Measurements from ENCODE around the gene PARVB.

Gene PARVB

DNA sequence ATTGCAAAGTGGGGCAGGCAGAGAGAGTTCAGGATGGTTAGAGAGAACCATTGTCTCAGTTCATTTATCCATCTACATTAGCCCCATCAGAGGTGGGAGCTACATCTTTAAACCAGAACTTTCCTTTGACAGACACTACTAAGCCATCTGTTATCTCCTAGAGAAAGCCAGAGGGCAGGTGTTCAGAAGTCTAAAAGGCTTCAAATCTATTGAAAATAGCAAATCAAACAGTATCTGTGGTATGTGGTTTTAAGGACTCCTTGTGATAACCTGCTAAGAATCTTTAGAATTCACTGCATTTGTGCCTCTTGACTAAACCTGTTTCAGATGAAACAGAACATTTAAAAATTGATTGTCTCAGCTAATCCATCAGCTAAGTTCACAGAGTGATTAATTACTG lies 112.7 kb downstream of the PARVB start:
- Histone ChIP-seq H3K27ac (ENCODE audit: low read length) (no peak overlapping the region), H3K36me3 (ENCODE audit: control insufficient read depth, low read depth, low read length) (no peaks in the 10 kb centered on the region), H3K27me3 (ENCODE audit: control insufficient read depth, insufficient read depth, low read length) (no peaks in the 10 kb centered on the region), H3K4me3 (ENCODE audit: low read length) (no peak overlapping the region), H3K4me1 (ENCODE audit: control insufficient read depth, low read depth, low read length) (peaks cover 8% of the 10 kb centered on the region), H3K9me3 (ENCODE audit: control insufficient read depth, low read depth, low read length) (peaks cover 7% of the 10 kb centered on the region), H3K9ac (ENCODE audit: low read length) (no peak overlapping the region)

DNA sequence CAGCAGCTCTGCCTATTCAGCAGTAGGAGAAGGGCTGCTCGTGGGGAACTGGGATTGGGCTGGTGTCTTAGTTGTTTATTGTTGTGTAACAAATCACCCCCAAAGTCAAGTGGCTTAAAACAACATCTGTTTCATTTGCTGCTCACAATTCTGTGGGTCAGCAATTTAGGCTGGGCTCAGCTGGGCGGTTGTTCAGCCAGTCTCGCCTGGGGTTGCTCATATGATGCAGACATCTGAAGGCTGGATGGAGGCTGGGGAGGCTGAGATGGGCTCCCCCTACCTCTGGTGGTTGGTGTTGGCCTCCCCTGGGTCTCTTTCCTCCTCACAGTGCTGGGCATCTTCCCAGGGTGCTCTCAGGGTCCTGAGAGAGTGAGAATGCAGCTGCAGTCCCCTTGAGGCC lies 113.3 kb downstream of the PARVB start:
- H3K4me3 ChIP-seq (ENCODE audit: low read length), result no peak overlapping the region
- peaks cover 7% of the 10 kb centered on the region for H3K9me3 ChIP-seq (ENCODE audit: control insufficient read depth, low read depth, low read length)
- no peak overlapping the region for H3K9ac ChIP-seq (ENCODE audit: low read length)
- H3K27ac ChIP-seq (ENCODE audit: low read length), result no peak overlapping the region
- H3K27me3 ChIP-seq (ENCODE audit: control insufficient read depth, insufficient read depth, low read length), result no peaks in the 10 kb centered on the region
- no peaks in the 10 kb centered on the region for H3K36me3 ChIP-seq (ENCODE audit: control insufficient read depth, low read depth, low read length)
- H3K4me1 ChIP-seq (ENCODE audit: control insufficient read depth, low read depth, low read length), result peaks cover 8% of the 10 kb centered on the region

DNA sequence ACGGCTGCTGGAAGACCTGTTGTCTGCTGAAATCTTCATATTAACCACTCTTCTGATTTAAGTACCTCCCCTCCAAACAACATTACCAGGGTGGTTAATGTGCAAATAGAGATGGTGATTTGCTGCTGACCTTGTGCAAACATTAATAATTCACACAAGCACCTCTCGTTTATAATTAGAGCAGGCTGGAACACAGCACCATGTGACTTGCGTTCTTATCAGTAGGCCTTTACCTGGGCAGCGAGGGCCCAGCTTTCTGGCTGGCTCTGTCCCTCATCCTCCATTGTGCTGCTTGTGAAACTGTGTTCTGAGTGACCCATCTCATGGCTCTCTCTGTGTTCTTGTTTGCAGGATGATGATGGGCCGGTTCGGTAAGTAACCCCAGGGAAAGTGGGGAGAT lies 115.7 kb downstream of the PARVB start:
- Histone ChIP-seq H3K36me3 (ENCODE audit: control insufficient read depth, low read depth, low read length) (no peaks in the 10 kb centered on the region), H3K9ac (ENCODE audit: low read length) (no peak overlapping the region), H3K27ac (ENCODE audit: low read length) (no peak overlapping the region), H3K4me3 (ENCODE audit: low read length) (no peak overlapping the region), H3K9me3 (ENCODE audit: control insufficient read depth, low read depth, low read length) (peaks cover 7% of the 10 kb centered on the region), H3K27me3 (ENCODE audit: control insufficient read depth, insufficient read depth, low read length) (no peaks in the 10 kb centered on the region), H3K4me1 (ENCODE audit: control insufficient read depth, low read depth, low read length) (peaks cover 7% of the 10 kb centered on the region)

DNA sequence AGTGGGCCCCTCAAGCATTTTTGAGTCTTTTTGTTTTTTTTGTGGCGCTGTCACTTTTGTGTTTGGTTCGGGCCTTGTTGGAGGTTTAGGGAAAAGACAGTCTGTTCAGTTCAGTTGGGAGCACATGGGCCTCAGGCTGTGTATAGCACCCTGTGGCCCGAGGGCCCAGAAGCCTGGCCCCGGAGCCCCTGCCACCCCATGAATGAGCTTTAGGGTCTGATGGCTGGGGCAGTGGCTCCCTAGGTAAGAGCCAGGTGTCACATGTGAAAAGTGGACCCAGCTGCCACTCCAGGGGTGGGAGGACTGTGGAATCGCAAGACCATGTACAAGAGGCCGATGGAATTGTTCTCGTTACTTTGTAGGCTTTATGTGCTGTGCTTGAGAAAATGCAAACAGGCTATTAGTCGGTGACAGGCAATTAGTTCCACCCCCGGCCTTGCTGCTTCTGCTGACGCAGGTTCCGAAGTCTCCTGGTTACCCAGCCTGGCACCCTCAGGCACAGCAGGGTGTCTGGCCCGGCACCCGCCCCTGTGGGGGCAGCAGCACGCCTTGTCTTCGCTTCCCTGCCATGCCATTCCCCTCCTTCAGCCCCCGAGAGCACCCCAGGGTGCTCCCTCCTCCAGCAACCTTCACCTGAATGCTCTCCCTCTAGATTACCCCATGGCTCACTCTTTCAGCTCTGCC lies 118.5 kb downstream of the PARVB start:
- Histone ChIP-seq H3K4me1 (ENCODE audit: control insufficient read depth, low read depth, low read length) (peaks cover 30% of the 10 kb centered on the region), H3K9ac (ENCODE audit: low read length) (no peak overlapping the region), H3K27ac (ENCODE audit: low read length) (no peak overlapping the region), H3K27me3 (ENCODE audit: control insufficient read depth, insufficient read depth, low read length) (no peaks in the 10 kb centered on the region), H3K9me3 (ENCODE audit: control insufficient read depth, low read depth, low read length) (no peaks in the 10 kb centered on the region), H3K36me3 (ENCODE audit: control insufficient read depth, low read depth, low read length) (no peaks in the 10 kb centered on the region), H3K4me3 (ENCODE audit: low read length) (no peak overlapping the region)

DNA sequence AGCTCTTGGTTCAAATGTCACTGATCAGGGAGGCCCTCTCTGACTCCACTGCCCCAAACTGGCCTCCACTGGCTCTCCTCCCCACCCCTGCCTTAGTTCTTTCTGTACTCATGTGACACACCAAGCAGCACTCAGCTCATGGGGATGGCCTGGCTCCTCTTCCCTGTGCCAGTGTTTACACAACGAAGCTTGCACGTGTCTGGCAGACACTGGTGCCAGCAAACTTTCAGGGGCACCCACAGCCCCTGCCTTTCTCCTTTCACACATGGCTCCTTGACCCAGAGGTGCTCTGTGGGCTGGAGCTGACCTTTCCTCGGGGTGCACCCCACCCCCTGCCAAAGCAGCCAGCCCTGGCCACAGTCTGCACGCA lies 119.0 kb downstream of the PARVB start:
- H3K9me3 ChIP-seq (ENCODE audit: control insufficient read depth, low read depth, low read length), result no peaks in the 10 kb centered on the region
- H3K36me3 ChIP-seq (ENCODE audit: control insufficient read depth, low read depth, low read length), result no peaks in the 10 kb centered on the region
- H3K27me3 ChIP-seq (ENCODE audit: control insufficient read depth, insufficient read depth, low read length), result no peaks in the 10 kb centered on the region
- no peak overlapping the region for H3K9ac ChIP-seq (ENCODE audit: low read length)
- H3K4me1 ChIP-seq (ENCODE audit: control insufficient read depth, low read depth, low read length), result peaks cover 35% of the 10 kb centered on the region
- no peak overlapping the region for H3K27ac ChIP-seq (ENCODE audit: low read length)
- H3K4me3 ChIP-seq (ENCODE audit: low read length), result no peak overlapping the region

- no peaks in the 10 kb centered on the region for H3K9me3 ChIP-seq (ENCODE audit: control insufficient read depth, low read depth, low read length)
- H3K36me3 ChIP-seq (ENCODE audit: control insufficient read depth, low read depth, low read length), result no peaks in the 10 kb centered on the region
- H3K27me3 ChIP-seq (ENCODE audit: control insufficient read depth, insufficient read depth, low read length), result no peaks in the 10 kb centered on the region
- H3K9ac ChIP-seq (ENCODE audit: low read length), result no peak overlapping the region
- no peak overlapping the region for H3K27ac ChIP-seq (ENCODE audit: low read length)
- peaks cover 40% of the 10 kb centered on the region for H3K4me1 ChIP-seq (ENCODE audit: control insufficient read depth, low read depth, low read length)
- H3K4me3 ChIP-seq (ENCODE audit: low read length), result no peak overlapping the region
Observed at GRCh38 chr22:44143579-44143978, 119.5 kb downstream of the PARVB start.

DNA sequence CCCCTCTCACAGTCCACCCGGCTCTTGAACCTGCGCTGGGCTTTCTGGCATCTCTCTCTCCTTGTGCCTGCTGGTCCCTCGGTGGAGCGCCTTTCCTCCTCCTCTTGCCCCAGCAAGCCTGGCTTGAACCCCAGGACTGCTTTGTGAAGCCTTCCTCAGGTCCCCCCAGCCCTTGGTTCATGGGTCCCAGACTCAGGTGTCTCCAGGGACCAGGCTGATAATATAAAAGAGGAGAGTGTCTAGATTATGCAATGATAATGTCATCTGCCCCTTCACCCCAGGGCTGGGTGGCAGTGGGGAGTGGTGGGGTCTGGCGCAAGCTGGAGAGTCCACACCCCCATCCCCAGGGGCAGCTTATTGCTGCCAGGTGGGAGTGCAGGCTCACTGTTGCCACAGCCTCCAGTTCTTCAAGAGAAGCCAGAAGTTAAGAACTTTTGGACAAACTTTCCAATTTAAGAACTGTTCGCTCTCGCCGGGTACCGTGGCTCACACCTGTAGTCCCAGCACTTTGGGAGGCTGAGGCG lies 120.0 kb downstream of the PARVB start:
- H3K27me3 ChIP-seq (ENCODE audit: control insufficient read depth, insufficient read depth, low read length), result no peaks in the 10 kb centered on the region
- H3K9me3 ChIP-seq (ENCODE audit: control insufficient read depth, low read depth, low read length), result no peaks in the 10 kb centered on the region
- H3K36me3 ChIP-seq (ENCODE audit: control insufficient read depth, low read depth, low read length), result no peaks in the 10 kb centered on the region
- peaks cover 45% of the 10 kb centered on the region for H3K4me1 ChIP-seq (ENCODE audit: control insufficient read depth, low read depth, low read length)
- no peak overlapping the region for H3K9ac ChIP-seq (ENCODE audit: low read length)
- H3K27ac ChIP-seq (ENCODE audit: low read length), result no peak overlapping the region
- H3K4me3 ChIP-seq (ENCODE audit: low read length), result no peak overlapping the region

DNA sequence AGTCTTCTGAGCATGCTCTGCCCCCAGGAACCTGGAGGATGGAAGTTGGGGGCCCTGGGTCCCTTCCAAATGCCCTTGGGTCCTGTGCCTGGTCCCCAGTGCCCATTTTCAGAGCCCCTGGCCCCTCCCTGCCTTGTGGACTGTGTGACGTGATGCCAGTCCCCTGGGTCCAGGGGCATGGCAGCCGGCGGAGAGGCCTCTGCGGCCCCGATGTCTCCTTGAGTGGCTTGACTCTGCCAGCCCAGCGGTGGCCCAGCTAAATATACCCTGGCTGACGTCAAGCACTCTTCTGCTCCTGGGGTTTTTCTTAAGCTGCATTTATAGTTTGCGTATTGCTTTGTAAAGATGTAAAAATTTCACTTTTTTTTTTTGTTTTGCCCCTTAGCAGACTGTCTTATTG lies 121.4 kb downstream of the PARVB start:
- H3K36me3 ChIP-seq (ENCODE audit: control insufficient read depth, low read depth, low read length), result no peaks in the 10 kb centered on the region
- peaks cover 49% of the 10 kb centered on the region for H3K4me1 ChIP-seq (ENCODE audit: control insufficient read depth, low read depth, low read length)
- H3K27ac ChIP-seq (ENCODE audit: low read length), result no peak overlapping the region
- H3K9me3 ChIP-seq (ENCODE audit: control insufficient read depth, low read depth, low read length), result no peaks in the 10 kb centered on the region
- H3K4me3 ChIP-seq (ENCODE audit: low read length), result no peak overlapping the region
- no peak overlapping the region for H3K9ac ChIP-seq (ENCODE audit: low read length)
- no peaks in the 10 kb centered on the region for H3K27me3 ChIP-seq (ENCODE audit: control insufficient read depth, insufficient read depth, low read length)

GRCh38 chr22:44146088-44146861 lies 122.2 kb downstream of the PARVB start:
- Histone ChIP-seq H3K9ac (ENCODE audit: low read length) (peak overlapping the region; percentile 39), H3K4me3 (ENCODE audit: low read length) (peak overlapping the region; percentile 15), H3K36me3 (ENCODE audit: control insufficient read depth, low read depth, low read length) (no peaks in the 10 kb centered on the region), H3K27me3 (ENCODE audit: control insufficient read depth, insufficient read depth, low read length) (no peaks in the 10 kb centered on the region), H3K9me3 (ENCODE audit: control insufficient read depth, low read depth, low read length) (no peaks in the 10 kb centered on the region), H3K4me1 (ENCODE audit: control insufficient read depth, low read depth, low read length) (peaks cover 49% of the 10 kb centered on the region), H3K27ac (ENCODE audit: low read length) (peak overlapping the region; percentile 56)

- H3K36me3 ChIP-seq (ENCODE audit: control insufficient read depth, low read depth, low read length), result no peaks in the 10 kb centered on the region
- peak overlapping the region; percentile 14 for H3K9ac ChIP-seq (ENCODE audit: low read length)
- H3K27me3 ChIP-seq (ENCODE audit: control insufficient read depth, insufficient read depth, low read length), result no peaks in the 10 kb centered on the region
- H3K27ac ChIP-seq (ENCODE audit: low read length), result peak overlapping the region; percentile 72
- no peak overlapping the region for H3K4me3 ChIP-seq (ENCODE audit: low read length)
- H3K9me3 ChIP-seq (ENCODE audit: control insufficient read depth, low read depth, low read length), result no peaks in the 10 kb centered on the region
- H3K4me1 ChIP-seq (ENCODE audit: control insufficient read depth, low read depth, low read length), result peaks cover 49% of the 10 kb centered on the region
Observed at GRCh38 chr22:44147008-44147645, 123.0 kb downstream of the PARVB start.

DNA sequence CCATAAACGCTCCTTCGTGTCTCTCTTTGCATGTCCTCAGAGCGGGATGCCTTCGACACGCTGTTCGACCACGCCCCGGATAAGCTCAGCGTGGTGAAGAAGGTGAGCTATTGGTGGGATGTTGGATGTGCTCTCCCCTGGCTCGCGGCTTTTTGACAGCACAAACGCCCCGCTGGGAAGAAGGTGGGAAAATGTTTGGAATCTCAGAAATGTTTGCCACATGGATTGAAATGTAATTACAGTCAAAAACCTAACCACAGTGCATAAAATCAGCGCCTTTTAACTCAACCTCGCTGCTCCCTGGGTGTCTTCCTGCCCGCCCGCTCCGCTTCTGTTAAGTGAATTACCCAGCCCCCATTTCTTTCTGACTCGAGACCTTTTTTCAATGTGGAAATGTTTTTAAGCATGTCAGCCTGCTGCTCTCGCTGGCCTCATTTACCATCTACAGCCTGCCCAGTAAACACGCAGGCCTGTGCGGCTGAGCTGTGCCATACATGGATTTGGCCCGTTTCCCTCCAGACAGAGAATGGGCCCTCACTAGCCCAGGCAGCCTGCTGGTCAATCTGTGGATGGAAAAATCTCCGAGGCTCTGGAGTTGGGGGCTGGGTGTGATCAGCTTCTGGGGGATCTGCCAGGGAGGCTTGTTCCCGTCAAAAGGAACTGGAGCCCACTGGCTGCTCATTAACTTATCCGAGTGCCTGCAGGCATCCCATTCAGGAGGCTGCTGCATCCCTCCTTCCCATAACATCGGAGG lies 123.9 kb downstream of the PARVB start:
- Histone ChIP-seq H3K27me3 (ENCODE audit: control insufficient read depth, insufficient read depth, low read length) (no peaks in the 10 kb centered on the region), H3K4me3 (ENCODE audit: low read length) (peak overlapping the region; percentile 30)

More for the DNA sequence above, 123.9 kb downstream of the PARVB start:
- Histone ChIP-seq H3K9me3 (ENCODE audit: control insufficient read depth, low read depth, low read length) (no peaks in the 10 kb centered on the region), H3K4me1 (ENCODE audit: control insufficient read depth, low read depth, low read length) (peaks cover 49% of the 10 kb centered on the region), H3K27ac (ENCODE audit: low read length) (peak overlapping the region; percentile 90), H3K36me3 (ENCODE audit: control insufficient read depth, low read depth, low read length) (no peaks in the 10 kb centered on the region), H3K9ac (ENCODE audit: low read length) (peak overlapping the region; percentile 60)

Measured in iPS-18a (cell line).